Left ventricle myocardium inferior (tissue), 1 donor: ENCODE data around the gene ABCA9. TPM values are rescaled to one million over a fixed set of nuclear protein-coding genes. Genes with fewer than 3 reads are reported as not detected.

Experiments
- DNase-seq: peaks from one replicate; pipeline ENCODE4 v3.0.0-alpha.2; 2020
- H3K27ac ChIP-seq: fragments of 200-600 bp; replicated peaks from 2 replicates; pipeline ENCODE4 v1.8.0; 2021
- H3K27me3 ChIP-seq: fragments of 200-600 bp; 2 replicates; pipeline ENCODE4 v1.8.0; 2021; ENCODE audit warnings: low read depth
- H3K36me3 ChIP-seq: fragments of 200-600 bp; 2 replicates; pipeline ENCODE4 v1.8.0; 2021
- H3K4me1 ChIP-seq: fragments of 200-600 bp; 2 replicates; pipeline ENCODE4 v1.8.0; 2021
- H3K4me3 ChIP-seq: fragments of 200-600 bp; 2 replicates; pipeline ENCODE4 v1.8.0; 2021; ENCODE audit warnings: mild to moderate bottlenecking, moderate library complexity
- H3K9me3 ChIP-seq: fragments of 200-600 bp; replicated peaks from 2 replicates; pipeline ENCODE4 v1.8.0; 2021
- intact Hi-C: fragments of 100-400 bp; cut with micrococcal nuclease; formaldehyde crosslinking; loops from one replicate; pipeline ENCODE4 v1.11.0; 2022
- total RNA-seq: library from RNA; stranded (reverse); fragmentation: NEBNext Ultra II Directional; extraction: Animal tissue kit (Norgen Biotek cat#: 25700); gene quantifications from one replicate; pipeline ENCODE4 v1.2.1, GENCODE V29; 2021
- TF ChIP-seq, protein P1 (sequence below): fragments of 200-600 bp; IDR thresholded peaks from 2 replicates; pipeline ENCODE4 v1.8.0; 2021; ENCODE audit warnings: antibody characterized with exemption, mild to moderate bottlenecking, borderline replicate concordance
- donor health status: DM: no; HTN: yes; CAD: no; lungs with severe emphysema.

ABCA9 gene
- total RNA-seq, 1 donor from 2014 or later: 13.0 TPM

DNA sequence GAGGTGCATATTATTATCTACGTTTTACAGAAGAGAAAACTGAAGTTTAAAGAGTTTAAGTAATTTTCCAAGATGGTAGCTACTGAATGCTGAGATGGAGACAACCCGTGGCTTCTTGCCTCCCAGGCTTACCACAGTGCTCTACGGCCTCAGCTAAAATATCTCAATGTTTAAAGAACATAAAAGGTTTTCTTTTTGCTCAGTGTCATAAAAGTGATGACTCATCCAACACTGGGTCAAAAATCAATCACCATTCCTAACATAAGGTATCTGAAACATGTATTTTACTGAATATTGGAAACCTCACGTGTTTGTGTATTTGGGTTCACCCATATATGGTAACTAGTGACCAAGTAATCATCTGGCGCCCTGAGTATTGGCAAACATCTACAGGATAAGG lies 18.4 kb downstream of the ABCA9 start:
- H3K9me3 ChIP-seq: peaks cover 6% of the 10 kb centered on the region
- H3K27ac ChIP-seq: no peak overlapping the region
- no peaks in the 10 kb centered on the region for H3K27me3 ChIP-seq
- H3K4me1 ChIP-seq: peaks cover 6% of the 10 kb centered on the region
- TF ChIP-seq, protein P1, sequence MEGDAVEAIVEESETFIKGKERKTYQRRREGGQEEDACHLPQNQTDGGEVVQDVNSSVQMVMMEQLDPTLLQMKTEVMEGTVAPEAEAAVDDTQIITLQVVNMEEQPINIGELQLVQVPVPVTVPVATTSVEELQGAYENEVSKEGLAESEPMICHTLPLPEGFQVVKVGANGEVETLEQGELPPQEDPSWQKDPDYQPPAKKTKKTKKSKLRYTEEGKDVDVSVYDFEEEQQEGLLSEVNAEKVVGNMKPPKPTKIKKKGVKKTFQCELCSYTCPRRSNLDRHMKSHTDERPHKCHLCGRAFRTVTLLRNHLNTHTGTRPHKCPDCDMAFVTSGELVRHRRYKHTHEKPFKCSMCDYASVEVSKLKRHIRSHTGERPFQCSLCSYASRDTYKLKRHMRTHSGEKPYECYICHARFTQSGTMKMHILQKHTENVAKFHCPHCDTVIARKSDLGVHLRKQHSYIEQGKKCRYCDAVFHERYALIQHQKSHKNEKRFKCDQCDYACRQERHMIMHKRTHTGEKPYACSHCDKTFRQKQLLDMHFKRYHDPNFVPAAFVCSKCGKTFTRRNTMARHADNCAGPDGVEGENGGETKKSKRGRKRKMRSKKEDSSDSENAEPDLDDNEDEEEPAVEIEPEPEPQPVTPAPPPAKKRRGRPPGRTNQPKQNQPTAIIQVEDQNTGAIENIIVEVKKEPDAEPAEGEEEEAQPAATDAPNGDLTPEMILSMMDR: no peak
- intact Hi-C loops: no loop called here
- H3K4me3 ChIP-seq: no peak overlapping the region
- peaks cover 32% of the 10 kb centered on the region for H3K36me3 ChIP-seq
- DNase-seq: no peak

DNA sequence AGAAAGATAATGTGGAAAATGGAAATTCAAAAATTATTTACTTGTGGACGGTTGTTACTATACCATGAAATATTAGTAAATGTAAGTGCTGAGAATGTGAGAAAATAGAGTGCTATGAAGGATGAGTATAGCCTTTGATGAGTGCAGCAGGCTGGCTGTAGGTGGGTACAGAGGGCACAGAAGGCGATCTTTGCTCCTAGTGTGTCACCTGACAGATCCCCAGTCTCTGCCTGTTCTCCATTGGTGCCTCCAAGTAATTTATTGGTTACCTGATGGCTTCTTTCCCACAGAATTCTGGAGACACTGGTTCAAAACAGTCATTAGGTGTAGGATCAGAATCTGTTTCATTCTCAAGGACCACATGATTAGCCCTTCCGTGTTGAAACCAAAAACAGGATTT lies 28.9 kb downstream of the ABCA9 start:
- Histone ChIP-seq H3K9me3 (peaks cover 5% of the 10 kb centered on the region), H3K27me3 (no peaks in the 10 kb centered on the region), H3K27ac (no peak overlapping the region), H3K4me1 (no peaks in the 10 kb centered on the region), H3K4me3 (no peak overlapping the region), H3K36me3 (peaks cover 31% of the 10 kb centered on the region)
- no peak for DNase-seq
- TF ChIP-seq, protein P1: no peak
- intact Hi-C loops: no loop called here

DNA sequence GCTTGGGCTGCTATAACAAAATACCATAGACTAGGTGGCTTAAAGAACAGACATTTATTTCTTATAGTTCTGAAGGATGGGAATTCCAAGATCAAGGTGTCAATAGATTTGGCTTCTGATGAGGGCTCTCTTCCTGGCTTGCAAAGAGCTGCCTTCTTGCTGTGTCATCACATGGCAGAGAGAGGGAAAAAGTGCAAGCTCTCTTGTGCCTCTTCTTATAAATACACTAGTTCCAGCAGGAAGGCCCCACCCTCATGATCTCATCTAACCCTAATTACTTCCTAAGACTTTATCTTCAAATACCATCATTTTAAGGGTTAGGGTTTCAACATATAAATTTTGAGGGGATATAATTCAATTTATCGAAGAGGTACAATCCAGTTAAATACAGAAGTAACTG lies 30.6 kb downstream of the ABCA9 start:
- no peaks in the 10 kb centered on the region for H3K9me3 ChIP-seq
- no peak overlapping the region for H3K4me3 ChIP-seq
- peaks cover 33% of the 10 kb centered on the region for H3K36me3 ChIP-seq
- H3K27me3 ChIP-seq: no peaks in the 10 kb centered on the region
- TF ChIP-seq, protein P1: no peak
- H3K27ac ChIP-seq: no peak overlapping the region
- intact Hi-C loops: no loop called here
- DNase-seq: no peak
- no peaks in the 10 kb centered on the region for H3K4me1 ChIP-seq

DNA sequence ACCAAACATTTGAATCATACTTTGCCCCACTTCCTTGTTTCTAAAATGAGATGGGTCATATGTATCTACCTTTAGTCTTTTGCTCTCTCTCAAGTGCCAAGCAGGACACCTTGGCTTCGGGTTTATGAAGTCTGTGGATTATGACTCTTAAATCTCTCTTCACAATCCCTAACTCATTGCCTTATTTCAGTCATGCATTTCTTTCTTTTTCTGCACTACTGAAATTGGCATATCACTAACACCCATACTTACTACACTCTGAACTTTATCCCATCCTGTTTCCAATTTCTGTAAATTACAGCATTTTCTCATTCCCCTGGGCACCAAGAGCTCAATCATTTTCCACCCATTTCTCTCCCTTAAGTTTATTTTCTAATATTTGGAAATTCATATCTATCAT lies 42.0 kb downstream of the ABCA9 start:
- peaks cover 36% of the 10 kb centered on the region for H3K36me3 ChIP-seq
- no peak overlapping the region for H3K4me3 ChIP-seq
- intact Hi-C loops: no loop called here
- TF ChIP-seq, protein P1: no peak
- H3K4me1 ChIP-seq: no peaks in the 10 kb centered on the region
- no peak overlapping the region for H3K27ac ChIP-seq
- no peak for DNase-seq
- no peaks in the 10 kb centered on the region for H3K9me3 ChIP-seq
- H3K27me3 ChIP-seq: no peaks in the 10 kb centered on the region

DNA sequence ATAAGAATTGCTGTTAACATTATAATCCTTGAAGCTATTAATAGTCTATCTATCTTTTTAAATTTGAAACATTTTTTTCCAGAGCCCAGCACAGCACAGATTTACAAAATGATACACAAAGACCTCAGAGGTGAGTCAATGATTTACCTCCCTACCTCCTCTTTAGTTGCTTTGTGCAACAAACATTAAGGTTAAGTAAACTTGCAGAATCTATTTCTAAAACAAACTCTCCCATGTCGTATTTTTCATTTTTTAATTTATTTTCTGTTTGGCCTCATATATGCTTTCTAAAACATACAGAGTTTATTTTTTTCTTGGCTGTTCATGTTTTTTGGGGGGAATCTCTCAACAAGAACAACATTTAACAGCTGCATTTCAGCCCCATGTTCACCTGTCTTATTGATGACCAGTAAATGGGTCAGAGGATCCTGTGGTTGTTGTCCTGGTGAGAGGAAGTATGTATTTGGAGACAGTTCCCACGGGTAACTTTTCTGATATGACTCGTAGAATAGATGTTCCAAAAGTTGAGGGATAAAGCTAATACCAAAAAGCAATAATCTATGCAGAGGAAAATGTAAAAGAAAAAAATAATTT lies 42.6 kb downstream of the ABCA9 start:
- Histone ChIP-seq H3K27ac (no peak overlapping the region), H3K36me3 (peaks cover 38% of the 10 kb centered on the region), H3K4me1 (no peaks in the 10 kb centered on the region), H3K9me3 (no peaks in the 10 kb centered on the region), H3K4me3 (no peak overlapping the region), H3K27me3 (no peaks in the 10 kb centered on the region)
- DNase-seq: no peak
- TF ChIP-seq, protein P1: no peak
- intact Hi-C loops: no loop called here
